Measurements from ENCODE around the gene BLNK.
"Not testable (repeated sequence)": the region's sequence is repeated elsewhere in the genome, so short reads cannot be mapped to it uniquely, and the experiment has no call there.

BLNK gene

DNA sequence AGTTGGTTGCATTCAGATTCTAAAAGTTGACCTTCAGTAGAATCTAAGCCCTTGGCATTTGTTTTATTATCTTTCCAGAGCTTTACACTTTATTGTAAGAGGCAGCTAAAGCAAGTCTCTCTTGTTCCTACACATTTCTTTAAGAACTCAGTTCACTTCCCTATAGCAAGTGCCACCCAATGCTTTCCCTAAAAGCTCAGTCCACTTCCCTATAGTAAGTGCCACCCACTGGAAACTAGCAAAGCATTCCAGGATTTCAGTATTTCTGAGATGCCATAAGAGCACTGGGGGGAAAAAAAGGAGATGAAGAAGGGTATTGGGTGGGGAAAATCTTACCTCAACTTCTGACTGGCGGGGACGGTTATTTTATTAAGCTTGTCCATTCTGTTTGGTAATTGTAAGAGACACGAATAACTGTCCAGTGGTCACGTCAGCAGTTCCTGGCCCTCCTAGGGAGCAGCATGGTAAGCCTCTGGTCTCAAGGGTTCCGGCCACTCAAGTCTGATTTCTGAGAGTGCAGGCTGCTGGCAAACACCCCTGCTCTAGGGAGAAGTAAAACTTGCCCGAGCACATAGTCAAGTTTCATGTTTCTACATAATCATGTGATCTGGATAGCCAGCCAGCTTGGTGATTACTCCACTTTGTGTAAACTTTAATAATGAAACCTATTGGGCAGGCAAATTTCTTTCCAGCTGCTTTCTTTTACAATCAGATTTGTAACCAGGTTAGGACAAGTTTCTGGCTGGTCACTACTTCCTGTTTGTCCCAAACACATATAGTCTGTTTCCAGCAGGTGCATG lies at the start of gene BLNK:
Gene BLNK, minus strand, starts transcription at position 554 of the 800 bp plus-strand sequence. Its CDS starts 171 bp downstream, at position 383.
- DNase-seq: no peak

DNA sequence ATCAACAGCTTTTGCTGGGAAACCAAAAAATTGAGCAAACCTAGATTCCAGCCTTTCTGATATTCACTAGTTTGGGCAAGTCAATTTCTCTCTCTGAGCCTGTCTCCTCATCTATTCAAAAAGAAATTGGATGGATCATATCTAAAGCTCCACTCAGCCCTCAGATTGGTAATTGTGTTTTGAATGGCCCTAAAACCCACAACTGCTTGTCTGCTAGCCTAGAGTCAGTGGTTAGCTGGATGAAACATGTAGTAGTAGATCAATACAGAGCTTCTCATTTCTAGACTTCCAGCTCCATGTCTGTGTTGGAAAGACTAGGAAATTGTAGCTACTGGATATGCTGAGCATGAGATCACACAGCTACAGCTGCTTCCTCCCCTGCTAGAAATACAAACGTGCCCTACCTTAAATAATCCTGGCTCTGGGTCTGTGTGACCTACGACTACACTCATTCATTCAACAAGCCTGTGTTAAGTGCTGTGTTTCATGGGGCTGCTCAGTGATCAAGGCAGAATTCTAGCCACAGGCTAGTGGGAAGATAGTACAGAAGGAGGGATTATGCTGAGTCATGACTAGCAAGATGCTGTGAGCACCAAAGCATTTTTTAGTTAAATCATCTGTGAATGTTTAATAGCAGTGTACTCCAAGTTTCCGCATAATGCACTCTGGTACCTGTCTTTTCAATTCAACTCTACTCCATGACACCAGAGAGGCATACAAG lies 48.5 kb upstream of the BLNK start:
- no peak for DNase-seq

GRCh38 chr10:96317067-96317833 lies 45.9 kb upstream of the BLNK start:
- DNase-seq: no peak

GRCh38 chr10:96313344-96313743 lies 42.0 kb upstream of the BLNK start:
- no peak for DNase-seq

GRCh38 chr10:96311180-96311715 lies 39.9 kb upstream of the BLNK start:
- no peak for DNase-seq

- no peak for DNase-seq
These were observed 38.9 kb upstream of the BLNK start for GRCh38 chr10:96310321-96310669.

DNA sequence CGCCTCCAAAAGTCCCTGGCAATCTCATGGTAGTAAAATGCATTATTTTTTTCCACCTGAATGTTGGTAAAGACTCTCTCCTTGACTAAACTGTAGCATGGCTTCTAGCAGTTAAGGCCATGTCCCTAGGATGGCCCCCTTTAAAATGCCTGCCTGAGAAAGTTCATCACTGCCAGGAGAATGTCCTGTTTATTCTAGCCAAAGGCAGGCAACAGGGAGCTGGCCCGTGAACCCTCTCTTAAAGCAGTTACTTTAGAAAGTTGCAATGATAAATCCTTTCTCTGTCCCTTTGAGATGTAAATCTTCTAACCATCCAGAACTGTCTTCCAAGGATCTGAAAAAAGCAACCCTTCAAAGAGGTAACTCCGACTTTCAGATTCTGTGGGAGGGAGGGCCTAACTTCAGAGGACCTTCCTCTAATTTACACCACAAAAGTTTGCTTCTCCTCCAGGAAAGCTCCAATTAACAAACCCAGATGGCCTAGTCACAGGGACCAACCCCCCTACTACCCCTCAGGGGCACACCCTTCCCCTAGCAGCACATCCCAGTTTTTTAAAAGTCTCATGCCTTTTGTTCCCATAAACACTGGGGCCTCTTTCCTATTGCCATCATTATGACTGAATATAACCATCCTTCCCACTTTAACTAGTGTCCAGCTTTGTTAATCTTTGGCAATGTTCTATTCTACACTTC lies 38.4 kb upstream of the BLNK start:
- DNase-seq: no peak

DNA sequence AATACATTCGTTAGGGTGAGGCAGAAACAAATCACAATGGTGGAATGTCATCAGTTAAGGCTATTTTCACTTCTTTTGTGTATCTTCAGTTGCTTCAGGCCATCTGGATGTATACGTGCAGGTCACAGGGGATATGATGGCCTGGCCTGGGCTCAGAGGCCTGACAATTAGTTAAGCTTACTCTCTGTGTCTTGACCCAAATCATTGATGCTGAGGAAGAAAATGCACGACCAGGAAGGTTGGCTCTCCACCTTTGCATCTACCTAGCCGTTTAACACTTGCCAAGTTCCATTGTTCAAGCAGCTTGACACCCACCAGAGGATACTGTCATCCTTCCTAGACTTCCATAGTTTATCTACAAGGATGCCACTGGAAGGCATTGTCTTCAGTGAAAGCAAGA lies 37.5 kb upstream of the BLNK start:
- DNase-seq: not testable (repeated sequence)

- DNase-seq: no peak
These were observed 35.1 kb upstream of the BLNK start for GRCh38 chr10:96306516-96306915.

GRCh38 chr10:96305019-96305418 lies 33.6 kb upstream of the BLNK start:
- no peak for DNase-seq

DNA sequence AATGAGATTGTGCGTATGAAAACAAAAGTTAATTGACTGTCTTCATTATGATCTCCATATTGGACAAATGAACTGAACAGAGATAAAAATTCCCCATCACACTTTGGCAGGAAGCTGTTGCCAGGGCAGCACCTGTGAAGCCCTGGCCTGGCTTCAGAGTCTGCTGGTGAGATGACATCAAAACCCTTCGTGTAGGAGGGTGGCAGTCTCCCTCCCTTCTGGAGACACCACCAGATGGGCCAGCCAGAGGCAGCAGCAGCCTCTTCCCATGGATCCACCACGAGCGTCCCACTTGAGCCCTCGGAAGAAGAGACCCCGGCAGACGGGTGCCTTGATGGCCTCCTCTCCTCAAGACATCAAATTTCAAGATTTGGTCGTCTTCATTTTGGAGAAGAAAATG lies 32.9 kb upstream of the BLNK start, which contains the start of gene DNTT:
Gene DNTT, plus strand, starts transcription at position 205 of the 400 bp plus-strand sequence. Its CDS starts 64 bp downstream, at position 269.
- no peak for DNase-seq

- no peak for DNase-seq
These were observed 30.2 kb upstream of the BLNK start for GRCh38 chr10:96301616-96302015.

DNA sequence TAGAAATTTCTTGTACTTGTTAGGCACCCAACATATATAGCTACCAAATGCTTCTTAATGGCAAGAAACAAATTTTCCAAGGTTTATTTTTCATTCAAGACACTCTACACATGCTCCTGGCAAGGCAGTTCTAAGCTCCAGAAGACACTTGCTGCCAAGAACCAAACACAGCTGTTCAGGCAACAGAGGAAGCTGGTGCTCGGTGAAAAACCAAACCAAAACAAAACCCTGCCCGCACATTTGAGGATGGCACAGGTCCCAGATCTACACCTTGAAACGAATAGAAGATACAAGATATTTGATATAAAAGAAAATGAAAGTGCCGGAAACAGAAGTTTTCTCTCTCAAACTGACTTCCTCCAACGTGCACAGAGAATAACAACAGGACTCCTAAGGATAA lies 28.0 kb upstream of the BLNK start:
- DNase-seq: no peak

DNA sequence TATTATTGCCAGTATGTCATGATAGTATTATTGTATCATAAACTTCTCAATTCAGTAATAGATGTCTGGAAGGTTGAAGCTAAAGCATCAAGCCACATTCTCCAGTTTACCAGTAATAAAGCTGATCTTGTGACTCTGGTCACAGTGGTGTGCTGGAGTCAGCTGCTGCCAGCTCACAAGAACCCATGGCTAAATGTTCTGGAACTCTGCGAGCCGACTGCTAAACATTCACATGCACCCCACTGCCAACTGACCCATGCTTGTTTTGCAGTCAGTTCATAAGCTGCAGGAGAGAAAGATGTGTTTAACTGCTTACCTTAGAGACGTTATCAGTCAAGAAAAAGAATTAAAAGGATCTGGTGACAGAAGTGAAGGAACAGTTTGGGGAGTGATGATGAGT lies 27.0 kb upstream of the BLNK start:
- no peak for DNase-seq

- DNase-seq: no peak
These were observed 26.1 kb upstream of the BLNK start for GRCh38 chr10:96297486-96297885.

GRCh38 chr10:96295475-96295874 lies 24.1 kb upstream of the BLNK start:
- no peak for DNase-seq

DNA sequence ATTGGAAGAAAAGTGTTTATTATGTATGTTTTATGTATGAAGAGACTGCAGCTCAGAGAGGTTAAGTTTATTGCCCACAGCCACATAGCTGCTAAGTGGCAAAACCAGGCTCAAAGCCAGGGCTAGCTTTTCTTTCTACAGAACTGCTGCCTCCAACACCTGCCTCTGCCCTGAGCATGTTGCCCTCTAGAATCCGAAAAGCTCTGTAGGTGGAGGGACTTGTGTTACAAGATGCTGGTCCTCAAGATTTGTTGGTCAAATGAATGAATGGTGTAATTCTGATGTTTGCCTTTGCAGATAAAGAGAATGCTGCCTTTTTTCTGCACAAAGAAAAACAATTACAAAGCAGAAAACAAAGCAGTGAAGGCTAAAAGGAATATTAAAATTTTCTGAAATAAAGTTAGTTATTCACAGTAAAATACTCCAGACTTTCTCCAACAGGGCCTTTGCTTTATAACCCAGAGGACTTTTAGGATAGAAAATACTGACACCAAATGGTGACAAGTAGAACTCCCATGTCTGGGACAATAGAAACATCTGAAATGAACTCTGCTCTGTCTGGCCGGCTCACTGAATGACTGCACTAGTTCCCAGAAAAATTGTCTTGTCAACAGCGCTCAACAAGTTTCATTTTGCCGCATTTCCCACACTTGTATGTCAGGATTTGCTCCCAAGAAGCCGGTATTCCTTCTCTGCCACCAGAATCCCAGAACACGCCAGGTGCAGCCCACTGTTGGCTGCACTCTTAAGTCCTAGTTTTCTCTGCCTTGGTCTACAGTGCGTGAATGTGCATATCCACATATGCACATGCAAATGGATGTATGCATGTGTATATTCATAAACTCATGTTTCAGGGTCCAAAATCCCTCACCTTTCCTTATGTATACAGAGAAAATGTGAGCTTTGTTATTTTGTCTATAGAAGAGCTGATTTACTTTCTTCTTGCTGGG lies 21.9 kb upstream of the BLNK start:
- no peak for DNase-seq

GRCh38 chr10:96290368-96291133 lies 19.2 kb upstream of the BLNK start:
- no peak for DNase-seq

- no peak for DNase-seq
These were observed 18.0 kb upstream of the BLNK start for GRCh38 chr10:96289218-96289910.

DNA sequence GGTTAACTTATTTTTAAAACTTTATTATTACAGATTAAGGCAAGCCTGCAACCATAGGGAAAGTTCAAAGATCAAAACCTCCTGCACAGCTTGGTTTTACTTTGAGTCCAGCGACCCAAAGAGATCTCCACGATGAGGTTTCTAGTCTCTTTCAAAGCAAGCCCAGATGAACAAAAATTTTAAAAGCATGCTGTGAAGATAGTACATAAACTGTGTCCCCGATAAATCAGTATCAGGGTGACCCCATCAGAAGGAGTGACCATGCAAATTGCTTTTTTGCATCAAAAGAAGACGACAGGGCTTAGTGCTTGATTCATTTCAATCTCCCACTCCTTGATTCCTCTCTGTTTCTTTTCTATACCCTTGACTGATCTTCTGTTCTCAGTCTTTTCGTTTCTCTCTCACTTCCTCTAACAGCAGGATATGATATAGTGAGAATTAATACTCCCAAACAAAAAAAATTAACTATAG lies 16.8 kb upstream of the BLNK start:
- no peak for DNase-seq
